OCI-LY1 (cell line): ENCODE data around the gene ROBO1.

Experiments
- H2AFZ ChIP-seq: fragments of 200-600 bp; sonication (generic), shearing (Covaris generic); 2 replicates; pipeline ENCODE4 v1.6.0; 2014; ENCODE audit warnings: antibody characterized with exemption, mild to moderate bottlenecking, low read length
- H3F3A ChIP-seq: fragments of 200-600 bp; sonication (generic), shearing (Covaris generic); 2 replicates; pipeline ENCODE4 v1.6.0; 2014; ENCODE audit warnings: mild to moderate bottlenecking, antibody characterized with exemption, low read length, moderate library complexity; ENCODE audit not compliant: insufficient read depth
- H3K27ac ChIP-seq: fragments of 200-600 bp; sonication (generic); 2 replicates; pipeline ENCODE4 v1.5.1; 2014; ENCODE audit warnings: low read length, mixed run types, mild to moderate bottlenecking, low read depth; ENCODE audit not compliant: poor library complexity, severe bottlenecking
- H3K27me3 ChIP-seq: fragments of 200-600 bp; sonication (generic); 2 replicates; pipeline ENCODE4 v1.6.0; 2014; ENCODE audit warnings: antibody characterized with exemption, mild to moderate bottlenecking, low read length, moderate library complexity; ENCODE audit not compliant: insufficient read depth
- H3K36me3 ChIP-seq: fragments of 200-600 bp; sonication (generic); 2 replicates; pipeline ENCODE4 v1.6.1; 2014; ENCODE audit warnings: mild to moderate bottlenecking, antibody characterized with exemption, low read length, moderate library complexity, mixed read lengths; ENCODE audit not compliant: insufficient read depth
- H3K4me1 ChIP-seq: fragments of 200-600 bp; sonication (generic); 2 replicates; pipeline ENCODE4 v1.5.1; 2014; ENCODE audit warnings: mild to moderate bottlenecking, low read length, moderate library complexity; ENCODE audit not compliant: insufficient read depth, severe bottlenecking
- H3K4me2 ChIP-seq: fragments of 200-600 bp; sonication (generic), shearing (Covaris generic); 2 replicates; pipeline ENCODE4 v1.6.1; 2014; ENCODE audit warnings: low read length
- H3K4me3 ChIP-seq: fragments of 200-600 bp; sonication (generic); 2 replicates; pipeline ENCODE4 v1.5.1; 2014; ENCODE audit warnings: low read length, low read depth, mild to moderate bottlenecking, mixed read lengths; ENCODE audit not compliant: poor library complexity, severe bottlenecking
- H3K79me2 ChIP-seq: fragments of 200-600 bp; shearing (Covaris generic); 2 replicates; pipeline ENCODE4 v1.6.1; 2016; ENCODE audit warnings: mixed run types, low read length, mixed read lengths; ENCODE audit not compliant: insufficient read depth
- H3K9ac ChIP-seq: fragments of 200-600 bp; sonication (generic), shearing (Covaris generic); 2 replicates; pipeline ENCODE4 v1.6.1; 2014; ENCODE audit warnings: mild to moderate bottlenecking, low read length, mixed read lengths
- H3K9me2 ChIP-seq: fragments of 200-600 bp; sonication (generic), shearing (Covaris generic); 2 replicates; pipeline ENCODE4 v1.6.1; 2014; ENCODE audit warnings: low read depth, mild to moderate bottlenecking, low read length, mixed read lengths
- H3K9me3 ChIP-seq: fragments of 200-600 bp; shearing (Covaris generic); 2 replicates; pipeline ENCODE4 v1.6.1; 2014; ENCODE audit warnings: low read length, mixed read lengths
- H4K20me1 ChIP-seq: fragments of 200-600 bp; sonication (generic), shearing (Covaris generic); 2 replicates; pipeline ENCODE4 v1.6.0; 2016; ENCODE audit warnings: mild to moderate bottlenecking, low read length; ENCODE audit not compliant: insufficient read depth
- EZH2 ChIP-seq: fragments of 200-600 bp; sonication (generic), shearing (Covaris generic); IDR thresholded peaks from 2 replicates; pipeline ENCODE4 v1.8.0; 2017; ENCODE audit warnings: borderline replicate concordance, mixed run types, mild to moderate bottlenecking, antibody characterized with exemption, low read length, moderate library complexity, mixed read lengths
- TF ChIP-seq, protein P1 (sequence below): fragments of 200-600 bp; sonication (generic), shearing (Covaris generic); IDR thresholded peaks from 2 replicates; pipeline ENCODE4 v1.5.1; 2017; ENCODE audit warnings: mild to moderate bottlenecking, antibody characterized with exemption, low read length, moderate library complexity, mixed read lengths

Gene ROBO1

DNA sequence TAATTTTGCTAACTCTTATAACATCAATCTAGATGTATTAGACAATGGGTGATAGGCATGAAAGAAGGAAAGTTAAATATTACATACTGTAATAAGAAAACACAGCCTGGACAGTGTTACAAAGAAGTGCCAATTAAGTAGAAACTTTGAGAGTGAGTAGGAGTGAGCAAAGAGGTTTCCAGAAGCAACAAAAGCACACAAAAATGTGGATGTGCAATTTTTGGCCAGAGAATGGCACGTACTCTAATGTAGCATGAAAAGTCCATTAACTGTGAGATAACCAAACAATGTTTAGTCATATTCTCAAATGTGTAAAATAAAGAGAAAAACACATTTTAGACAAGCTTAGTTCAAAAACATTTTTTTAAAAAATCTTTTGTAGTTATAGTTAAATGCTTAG, 567.3 kb downstream of the ROBO1 start:
- Histone ChIP-seq H3K4me1 (no peaks in the 10 kb centered on the region), H2AFZ (no peak overlapping the region), H3K9ac (no peak overlapping the region), H3K9me2 (no peaks in the 10 kb centered on the region), H3K36me3 (no peaks in the 10 kb centered on the region), H3K79me2 (no peaks in the 10 kb centered on the region), H4K20me1 (no peaks in the 10 kb centered on the region), H3K4me3 (no peak overlapping the region), H3K9me3 (no peaks in the 10 kb centered on the region), H3K27me3 (no peaks in the 10 kb centered on the region), H3K4me2 (no peak overlapping the region), H3K27ac (no peak overlapping the region), H3F3A (no peaks in the 10 kb centered on the region)
- TF ChIP-seq, protein P1, sequence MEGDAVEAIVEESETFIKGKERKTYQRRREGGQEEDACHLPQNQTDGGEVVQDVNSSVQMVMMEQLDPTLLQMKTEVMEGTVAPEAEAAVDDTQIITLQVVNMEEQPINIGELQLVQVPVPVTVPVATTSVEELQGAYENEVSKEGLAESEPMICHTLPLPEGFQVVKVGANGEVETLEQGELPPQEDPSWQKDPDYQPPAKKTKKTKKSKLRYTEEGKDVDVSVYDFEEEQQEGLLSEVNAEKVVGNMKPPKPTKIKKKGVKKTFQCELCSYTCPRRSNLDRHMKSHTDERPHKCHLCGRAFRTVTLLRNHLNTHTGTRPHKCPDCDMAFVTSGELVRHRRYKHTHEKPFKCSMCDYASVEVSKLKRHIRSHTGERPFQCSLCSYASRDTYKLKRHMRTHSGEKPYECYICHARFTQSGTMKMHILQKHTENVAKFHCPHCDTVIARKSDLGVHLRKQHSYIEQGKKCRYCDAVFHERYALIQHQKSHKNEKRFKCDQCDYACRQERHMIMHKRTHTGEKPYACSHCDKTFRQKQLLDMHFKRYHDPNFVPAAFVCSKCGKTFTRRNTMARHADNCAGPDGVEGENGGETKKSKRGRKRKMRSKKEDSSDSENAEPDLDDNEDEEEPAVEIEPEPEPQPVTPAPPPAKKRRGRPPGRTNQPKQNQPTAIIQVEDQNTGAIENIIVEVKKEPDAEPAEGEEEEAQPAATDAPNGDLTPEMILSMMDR: no peak

DNA sequence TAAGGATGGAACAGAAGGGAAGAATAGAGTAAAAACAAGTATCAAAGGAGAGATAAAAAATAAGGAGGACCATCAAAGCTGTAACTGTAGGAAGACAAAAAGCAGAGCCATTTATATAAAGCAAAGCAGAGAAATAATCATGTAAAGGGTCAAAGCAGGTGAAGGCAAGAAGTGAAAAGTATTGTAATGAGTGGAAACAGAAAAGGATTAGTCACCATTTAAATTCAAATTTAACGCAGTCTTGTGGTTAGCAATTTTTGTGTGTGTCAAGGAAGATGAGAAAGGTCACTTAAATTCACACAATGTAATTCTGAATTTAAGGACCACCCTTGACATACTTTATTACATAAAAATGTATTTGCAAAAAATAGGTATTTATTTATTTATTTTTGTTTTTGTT, 567.8 kb downstream of the ROBO1 start:
- no peaks in the 10 kb centered on the region for H3K9me3 ChIP-seq
- H3K9ac ChIP-seq: no peak overlapping the region
- no peaks in the 10 kb centered on the region for H3K4me1 ChIP-seq
- H3K27me3 ChIP-seq: no peaks in the 10 kb centered on the region
- no peaks in the 10 kb centered on the region for H3K9me2 ChIP-seq
- no peak overlapping the region for H2AFZ ChIP-seq
- TF ChIP-seq, protein P1: no peak
- TF ChIP-seq EZH2: no peak
- no peak overlapping the region for H3K4me3 ChIP-seq
- no peaks in the 10 kb centered on the region for H3K79me2 ChIP-seq
- no peak overlapping the region for H3K4me2 ChIP-seq
- H3K36me3 ChIP-seq: no peaks in the 10 kb centered on the region
- no peak overlapping the region for H3K27ac ChIP-seq
- no peaks in the 10 kb centered on the region for H3F3A ChIP-seq
- no peaks in the 10 kb centered on the region for H4K20me1 ChIP-seq

DNA sequence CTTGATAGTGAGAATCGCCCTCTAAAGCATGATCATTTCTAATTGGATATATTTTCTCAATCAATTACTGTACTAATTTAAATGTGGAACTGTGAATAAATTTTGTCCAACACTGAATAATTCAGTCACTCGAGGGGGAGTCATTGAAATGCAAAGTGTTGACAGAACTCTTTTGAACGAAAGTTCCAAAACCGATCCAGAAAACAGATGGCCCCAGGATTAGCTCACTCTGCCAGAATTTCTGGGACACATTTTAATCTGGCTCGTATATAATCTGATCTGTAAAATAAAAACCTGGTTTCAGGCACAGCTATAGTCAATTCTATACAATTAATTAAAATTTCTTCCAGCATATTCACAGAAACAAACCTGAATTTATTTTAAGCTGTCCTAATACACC, 580.4 kb downstream of the ROBO1 start:
- no peak overlapping the region for H2AFZ ChIP-seq
- H3K4me2 ChIP-seq: no peak overlapping the region
- no peaks in the 10 kb centered on the region for H3K36me3 ChIP-seq
- no peaks in the 10 kb centered on the region for H4K20me1 ChIP-seq
- no peaks in the 10 kb centered on the region for H3K79me2 ChIP-seq
- H3K9me3 ChIP-seq: no peaks in the 10 kb centered on the region
- no peak for TF ChIP-seq EZH2
- TF ChIP-seq, protein P1: no peak
- H3K9me2 ChIP-seq: no peaks in the 10 kb centered on the region
- no peak overlapping the region for H3K4me3 ChIP-seq
- H3K27me3 ChIP-seq: no peaks in the 10 kb centered on the region
- H3F3A ChIP-seq: no peaks in the 10 kb centered on the region
- no peaks in the 10 kb centered on the region for H3K4me1 ChIP-seq
- no peak overlapping the region for H3K27ac ChIP-seq
- H3K9ac ChIP-seq: no peak overlapping the region
